KOPT-K1 (cell line): Measurements from ENCODE around the gene TNRC18.

Experiments
- H3K27ac ChIP-seq: fragments of 200-600 bp; sonication (generic); 2 replicates; pipeline ENCODE4 v1.5.1; 2016; ENCODE audit warnings: antibody characterized with exemption, mild to moderate bottlenecking, low read depth, low read length; ENCODE audit not compliant: poor library complexity, severe bottlenecking
- H3K36me3 ChIP-seq: fragments of 200-600 bp; sonication (generic); 2 replicates; pipeline ENCODE4 v1.5.1; 2017; ENCODE audit warnings: antibody characterized with exemption, mild to moderate bottlenecking, low read length, moderate library complexity; ENCODE audit not compliant: insufficient read depth
- H3K9me3 ChIP-seq: fragments of 200-600 bp; sonication (generic); 2 replicates; pipeline ENCODE4 v1.5.1; 2017; ENCODE audit warnings: antibody characterized with exemption, low read length, mild to moderate bottlenecking; ENCODE audit not compliant: insufficient read depth, poor library complexity, severe bottlenecking

TNRC18 gene

GRCh38 chr7:5455581-5456219 lies 32.1 kb upstream of the TNRC18 start:
- Histone ChIP-seq H3K36me3 (no peaks in the 10 kb centered on the region), H3K27ac (no peak overlapping the region), H3K9me3 (no peaks in the 10 kb centered on the region)

GRCh38 chr7:5455175-5455574 lies 31.5 kb upstream of the TNRC18 start:
- no peak overlapping the region for H3K27ac ChIP-seq
- no peaks in the 10 kb centered on the region for H3K9me3 ChIP-seq

GRCh38 chr7:5454485-5454884 lies 30.9 kb upstream of the TNRC18 start:
- Histone ChIP-seq H3K36me3 (no peaks in the 10 kb centered on the region), H3K9me3 (no peaks in the 10 kb centered on the region), H3K27ac (no peak overlapping the region)

More at GRCh38 chr7:5455175-5455574, 31.5 kb upstream of the TNRC18 start:
- H3K36me3 ChIP-seq, result no peaks in the 10 kb centered on the region

GRCh38 chr7:5453566-5454075 lies 30.0 kb upstream of the TNRC18 start:
- H3K36me3 ChIP-seq, result no peaks in the 10 kb centered on the region
- H3K27ac ChIP-seq, result no peak overlapping the region
- no peaks in the 10 kb centered on the region for H3K9me3 ChIP-seq

- no peak overlapping the region for H3K27ac ChIP-seq
- no peaks in the 10 kb centered on the region for H3K9me3 ChIP-seq
Observed at GRCh38 chr7:5452937-5453540, 29.4 kb upstream of the TNRC18 start.

GRCh38 chr7:5452470-5452899 lies 28.9 kb upstream of the TNRC18 start:
- Histone ChIP-seq H3K9me3 (no peaks in the 10 kb centered on the region), H3K36me3 (no peaks in the 10 kb centered on the region), H3K27ac (no peak overlapping the region)

More at GRCh38 chr7:5452937-5453540, 29.4 kb upstream of the TNRC18 start:
- no peaks in the 10 kb centered on the region for H3K36me3 ChIP-seq

- Histone ChIP-seq H3K27ac (no peak overlapping the region), H3K9me3 (no peaks in the 10 kb centered on the region), H3K36me3 (no peaks in the 10 kb centered on the region)
Observed at GRCh38 chr7:5451391-5451790, 27.8 kb upstream of the TNRC18 start.

- no peaks in the 10 kb centered on the region for H3K9me3 ChIP-seq
- no peaks in the 10 kb centered on the region for H3K36me3 ChIP-seq
- H3K27ac ChIP-seq, result no peak overlapping the region
Observed at GRCh38 chr7:5450549-5451327, 27.1 kb upstream of the TNRC18 start.

- Histone ChIP-seq H3K9me3 (no peaks in the 10 kb centered on the region), H3K27ac (no peak overlapping the region)
Observed at GRCh38 chr7:5448378-5449037, 24.9 kb upstream of the TNRC18 start.

GRCh38 chr7:5445981-5446594 lies 22.5 kb upstream of the TNRC18 start:
- Histone ChIP-seq H3K36me3 (no peaks in the 10 kb centered on the region), H3K9me3 (no peaks in the 10 kb centered on the region), H3K27ac (no peak overlapping the region)

More at GRCh38 chr7:5448378-5449037, 24.9 kb upstream of the TNRC18 start:
- H3K36me3 ChIP-seq, result no peaks in the 10 kb centered on the region

GRCh38 chr7:5443678-5444077 lies 20.0 kb upstream of the TNRC18 start:
- Histone ChIP-seq H3K9me3 (no peaks in the 10 kb centered on the region), H3K27ac (no peak overlapping the region), H3K36me3 (no peaks in the 10 kb centered on the region)

- no peak overlapping the region for H3K27ac ChIP-seq
- no peaks in the 10 kb centered on the region for H3K36me3 ChIP-seq
- H3K9me3 ChIP-seq, result no peaks in the 10 kb centered on the region
Observed at GRCh38 chr7:5442757-5443305, 19.2 kb upstream of the TNRC18 start.

- H3K9me3 ChIP-seq, result no peaks in the 10 kb centered on the region
- H3K27ac ChIP-seq, result no peak overlapping the region
- H3K36me3 ChIP-seq, result no peaks in the 10 kb centered on the region
Observed at GRCh38 chr7:5441840-5442503, 18.3 kb upstream of the TNRC18 start.
